GM19328 (cell line): ENCODE data around the gene KCTD11.

Experiments used
- ATAC-seq: cut with Tn5 transposase; IDR thresholded peaks from one replicate; pipeline ENCODE4 v1.9.1; 2021; ENCODE audit warnings: mild to moderate bottlenecking, moderate library complexity; ENCODE audit not compliant: unreplicated experiment

The KCTD11 gene

GRCh38 chr17:7351665-7352502 lies at the start of gene KCTD11:
Gene KCTD11 (plus strand): TSS chr17:7352162.
- ATAC-seq = no peak

DNA sequence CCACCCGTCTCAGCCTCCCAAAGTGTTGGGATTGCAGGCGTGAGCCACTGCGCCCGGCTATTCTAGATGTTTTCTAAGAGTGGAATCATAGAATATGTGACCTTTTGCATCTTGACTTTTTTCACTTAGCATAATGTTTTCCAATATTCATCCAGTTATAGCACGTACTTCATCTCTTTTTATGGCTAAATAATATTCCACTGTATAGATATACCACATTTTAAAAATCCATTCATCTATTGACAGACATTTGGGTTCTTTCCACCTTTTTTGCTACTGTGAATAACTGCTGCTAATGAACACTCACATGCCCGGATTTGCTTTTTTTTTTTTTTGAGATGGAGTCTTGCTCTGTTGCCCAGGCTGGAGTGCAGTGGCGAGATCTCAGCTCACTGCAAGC lies 47.8 kb upstream of the KCTD11 start:
- no peak for ATAC-seq

DNA sequence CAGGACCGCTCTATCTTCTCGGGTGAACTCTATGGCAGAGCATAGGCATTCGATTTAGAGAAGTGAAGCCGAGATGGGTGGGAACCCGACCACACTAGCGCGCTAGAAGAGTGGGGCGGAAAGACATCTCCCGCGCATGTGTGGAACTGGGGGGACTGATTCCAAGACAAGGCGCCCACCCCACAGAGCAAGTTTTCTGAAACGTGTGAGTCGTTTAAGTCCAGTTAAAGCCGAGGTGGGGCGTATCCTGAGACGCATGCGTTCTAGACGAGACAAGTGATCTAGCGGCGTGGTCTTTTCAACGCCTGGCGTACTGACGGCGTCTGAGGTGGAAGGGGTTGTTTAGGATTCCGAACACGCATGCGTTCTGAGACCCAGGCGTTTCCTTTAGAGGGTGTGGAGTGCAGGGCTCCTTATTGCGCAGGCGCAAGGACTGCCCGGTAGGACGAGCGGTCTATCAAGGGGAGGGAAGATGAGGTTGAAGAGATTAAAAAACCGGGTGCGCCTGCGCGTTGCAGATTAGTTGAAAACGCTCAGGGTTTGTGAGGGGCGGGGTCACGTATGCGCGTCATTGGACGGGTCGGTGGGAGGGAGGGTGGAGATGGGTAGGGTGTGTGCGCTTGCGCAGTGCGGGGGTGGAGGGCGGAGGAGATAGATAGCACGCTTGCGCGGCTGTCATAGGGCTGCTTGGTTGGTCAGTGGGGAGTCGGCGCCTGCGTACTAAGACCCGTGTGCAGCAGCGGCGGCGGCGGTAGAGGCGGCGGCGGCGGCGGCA lies 44.9 kb upstream of the KCTD11 start, which contains the start of gene EIF5A:
EIF5A (plus strand) TSS at position 718 of the 775 bp plus-strand sequence. CDS start 2,008 bp downstream, outside the sequence.
- ATAC-seq = peak; percentile 72

DNA sequence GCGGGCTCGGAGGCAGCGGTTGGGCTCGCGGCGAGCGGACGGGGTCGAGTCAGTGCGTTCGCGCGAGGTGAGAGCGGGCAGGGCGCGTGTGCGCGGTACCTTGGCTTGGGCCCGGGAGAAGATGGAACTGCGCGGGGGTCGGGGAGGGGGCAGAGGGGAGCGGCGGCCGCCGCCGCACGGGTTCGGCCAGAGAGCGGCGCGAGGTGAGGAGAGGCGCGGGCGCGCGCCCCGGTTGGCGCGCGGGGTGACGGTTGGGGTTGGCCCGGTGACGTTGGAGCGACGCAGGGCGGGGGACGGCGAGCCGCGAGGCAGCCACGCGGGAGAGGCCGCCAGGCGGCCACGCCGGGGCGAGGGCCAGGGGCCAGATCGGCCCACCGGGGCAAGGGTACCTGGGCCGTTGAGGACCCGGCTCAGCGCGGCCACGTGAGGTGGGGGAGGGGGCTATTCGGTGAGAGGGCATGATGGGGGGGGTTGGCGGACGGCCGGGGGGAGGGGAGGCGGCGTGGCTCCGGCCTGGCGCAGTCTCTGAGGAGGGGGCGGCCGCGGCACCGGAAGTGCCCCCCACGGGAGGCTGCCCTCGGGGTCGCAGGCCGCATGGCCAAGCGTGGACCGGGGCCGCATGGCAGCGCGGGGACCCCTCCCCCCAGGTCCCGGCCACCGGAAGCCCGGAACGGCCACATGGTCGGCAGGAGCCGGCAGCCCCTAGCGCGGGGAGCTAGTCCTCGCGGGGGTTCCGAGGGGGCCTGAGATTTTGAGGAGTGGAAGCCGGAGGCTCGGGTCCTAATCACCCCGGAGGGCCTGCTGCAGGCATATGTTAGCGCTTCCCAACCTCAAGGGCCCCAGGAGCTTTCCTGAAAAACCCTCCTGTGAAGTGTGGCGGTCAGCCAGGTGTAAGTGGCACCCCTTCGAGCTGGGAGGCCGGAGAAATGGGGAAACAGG lies 44.0 kb upstream of the KCTD11 start:
- no peak for ATAC-seq

GRCh38 chr17:7308625-7309433 lies 43.1 kb upstream of the KCTD11 start:
- ATAC-seq = no peak

- ATAC-seq = no peak
These were observed 42.3 kb upstream of the KCTD11 start for GRCh38 chr17:7309628-7310027.

GRCh38 chr17:7311110-7311705 lies 40.8 kb upstream of the KCTD11 start:
- no peak for ATAC-seq

DNA sequence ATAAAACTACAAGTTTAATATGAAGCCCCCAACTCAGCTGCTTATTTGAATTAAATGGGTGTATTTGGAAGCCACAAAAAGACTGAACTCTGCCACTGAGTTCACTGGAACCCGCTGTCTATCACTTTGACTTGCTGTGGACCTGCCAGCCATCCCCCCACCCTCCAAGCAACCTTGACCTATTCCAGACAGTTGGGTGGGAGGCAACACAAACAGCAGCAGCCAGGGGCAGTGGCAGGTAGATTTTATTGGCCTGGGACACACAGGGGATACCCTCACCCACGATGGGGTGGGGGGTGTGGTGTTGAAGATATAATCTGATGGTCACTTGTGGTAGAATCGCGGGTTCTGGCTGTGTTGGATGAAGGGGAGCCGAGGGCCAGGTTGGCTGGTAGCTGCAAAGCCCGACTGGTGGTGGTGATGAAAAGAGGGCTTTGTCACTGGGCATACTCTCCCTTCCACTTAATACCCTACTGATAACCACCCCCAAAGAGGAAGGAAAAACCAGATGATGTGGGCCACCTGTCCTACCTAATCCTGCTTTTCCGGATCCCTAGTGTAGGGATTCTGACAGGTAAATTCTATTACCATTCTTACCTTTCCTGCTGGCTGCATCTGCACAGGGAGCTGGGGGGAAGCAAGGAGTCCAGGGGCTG lies 39.4 kb upstream of the KCTD11 start:
- no peak for ATAC-seq

DNA sequence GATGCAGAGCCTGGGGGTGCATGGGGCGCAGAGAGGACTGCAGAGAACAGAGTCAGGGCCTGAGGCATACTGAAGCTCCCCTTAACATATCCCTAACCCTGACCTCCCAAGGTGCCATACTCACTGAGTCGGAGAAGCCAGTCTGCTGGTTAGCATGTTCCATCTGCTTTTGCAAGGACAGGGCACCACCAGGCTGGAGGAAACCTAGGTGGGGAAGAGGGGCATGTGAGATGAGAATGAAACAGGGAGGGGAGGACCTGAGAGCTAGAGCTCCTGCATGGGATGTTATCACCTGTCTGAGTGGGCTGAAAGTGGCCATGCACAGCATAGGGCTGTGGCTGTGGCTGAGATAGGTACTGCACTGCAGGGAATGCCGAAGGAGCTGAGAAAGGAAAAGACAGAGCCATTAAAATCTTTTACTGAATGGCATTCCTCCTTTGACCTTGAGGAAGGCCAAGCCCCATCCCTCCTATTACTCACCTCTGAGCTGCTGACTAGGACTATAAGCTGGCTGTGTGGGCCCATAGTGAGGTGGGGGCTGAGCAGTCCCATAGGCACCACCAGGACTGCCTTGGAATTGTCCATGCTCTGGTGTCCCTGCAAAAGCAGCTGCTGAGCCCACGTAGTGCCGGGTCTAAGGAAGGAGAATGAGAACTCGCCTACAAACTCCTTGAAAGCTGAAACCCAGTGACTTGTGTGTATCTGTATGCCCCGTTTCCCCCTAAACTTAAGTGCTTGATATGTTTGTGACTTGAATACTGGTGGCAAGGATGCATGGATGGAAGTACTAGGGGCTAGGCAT lies 38.7 kb upstream of the KCTD11 start:
- ATAC-seq = no peak

DNA sequence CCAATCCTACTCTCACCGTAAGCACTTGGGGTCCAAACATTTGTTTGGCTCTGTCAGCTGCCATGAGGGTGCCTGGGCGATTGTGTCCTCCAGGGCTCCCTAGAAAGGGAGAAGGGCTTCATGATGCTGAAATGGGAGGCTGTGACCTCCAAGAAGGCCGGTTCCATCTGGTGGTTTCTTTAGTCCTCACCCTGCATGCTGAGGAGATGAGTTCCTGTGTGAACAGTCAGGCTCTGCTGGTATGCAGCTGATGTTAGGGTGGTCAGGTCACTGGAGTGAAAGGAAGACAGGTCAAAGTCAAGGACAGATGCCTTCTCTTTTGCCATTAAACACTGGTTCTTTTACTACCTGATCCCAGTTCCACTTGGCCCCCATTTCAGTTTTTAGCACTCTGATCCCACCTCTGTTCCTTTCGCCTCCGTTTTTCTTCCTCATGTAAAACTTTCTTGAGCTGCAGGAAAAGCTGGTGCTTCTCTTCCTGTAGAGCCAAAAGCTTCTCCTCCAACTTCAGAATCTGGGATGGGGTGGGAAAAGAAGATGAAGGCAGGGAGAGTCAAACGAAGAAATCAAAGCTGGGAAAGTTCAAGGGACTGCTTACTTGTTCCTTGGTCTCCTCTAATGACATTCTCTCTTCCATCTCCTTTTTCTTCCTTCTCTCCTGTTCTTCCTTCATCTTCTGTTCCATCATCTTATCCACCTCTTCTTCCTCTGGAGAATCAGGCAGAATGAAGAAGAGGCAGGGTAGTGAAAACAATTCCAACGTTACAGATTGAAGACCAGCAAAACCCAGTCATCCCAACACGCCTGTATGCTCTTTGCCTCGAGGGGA lies 37.9 kb upstream of the KCTD11 start:
- no peak for ATAC-seq

GRCh38 chr17:7314719-7315569 lies 37.0 kb upstream of the KCTD11 start, which contains the start of gene GPS2:
Gene GPS2 (minus strand): TSS chr17:7315360. CDS start chr17:7315052, 308 bp downstream.
- peak; percentile 64 for ATAC-seq

DNA sequence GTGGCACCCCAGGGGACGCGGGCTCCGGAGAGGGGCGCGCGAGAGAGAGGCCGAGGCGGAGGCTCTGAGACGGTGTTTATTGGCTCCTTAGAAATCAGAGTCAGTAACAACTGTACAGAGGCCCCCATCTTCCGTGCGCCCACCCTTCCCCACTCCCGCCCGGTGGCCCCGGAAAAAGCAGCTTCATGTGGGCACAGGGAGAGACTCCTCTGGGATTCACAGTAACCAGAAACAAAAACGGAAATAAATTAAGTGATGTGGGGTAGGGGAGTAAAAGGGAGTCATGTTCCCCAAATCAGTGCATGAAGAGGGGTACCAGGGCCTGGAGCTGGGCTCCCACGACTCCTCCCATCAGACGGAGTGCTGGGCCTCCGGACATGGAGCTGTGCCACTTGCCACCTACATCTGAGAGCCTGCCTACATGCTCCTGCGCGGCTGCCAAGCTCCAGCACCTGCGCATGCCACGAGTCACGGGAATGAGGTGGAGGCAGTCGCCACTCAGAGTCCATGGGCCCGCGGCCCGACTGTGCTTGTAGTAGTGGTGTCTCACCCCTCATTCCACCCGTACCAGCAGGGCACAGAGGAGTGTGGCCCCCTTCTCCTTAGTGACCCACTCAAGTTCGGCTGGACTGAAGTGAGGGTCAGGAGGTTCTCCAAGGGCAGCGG lies 36.3 kb upstream of the KCTD11 start:
- no peak for ATAC-seq

DNA sequence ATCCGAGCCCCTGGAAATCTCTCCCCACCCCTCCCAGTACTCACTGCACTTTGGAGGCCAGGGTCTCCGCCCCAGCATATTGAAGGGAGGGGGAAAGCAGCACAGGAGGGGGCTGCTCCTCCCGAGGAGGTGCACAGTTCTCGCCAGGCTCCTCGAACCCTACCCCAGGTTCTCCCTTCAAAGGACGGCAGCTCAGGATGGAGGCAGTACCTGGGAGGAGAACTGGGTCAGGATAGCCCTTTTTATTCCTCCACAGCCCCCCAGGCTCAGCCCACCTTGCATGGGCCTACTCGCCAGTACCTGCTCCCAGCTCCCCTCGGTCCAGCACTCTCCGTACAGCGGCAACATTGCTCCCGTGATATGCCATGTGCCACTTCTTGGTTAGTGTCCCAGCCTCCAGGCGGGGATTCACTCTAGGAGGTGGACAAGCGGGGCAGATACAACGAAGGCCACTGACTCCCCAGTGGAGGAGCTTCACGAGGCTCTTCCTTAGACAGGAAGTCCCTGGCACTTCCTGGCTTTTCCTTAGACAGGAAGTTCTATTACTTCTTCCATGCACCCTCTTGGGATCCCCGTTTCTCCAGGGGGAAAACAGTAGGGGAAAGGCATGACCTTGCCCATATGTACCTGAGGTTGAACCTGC lies 34.7 kb upstream of the KCTD11 start:
- no peak for ATAC-seq

DNA sequence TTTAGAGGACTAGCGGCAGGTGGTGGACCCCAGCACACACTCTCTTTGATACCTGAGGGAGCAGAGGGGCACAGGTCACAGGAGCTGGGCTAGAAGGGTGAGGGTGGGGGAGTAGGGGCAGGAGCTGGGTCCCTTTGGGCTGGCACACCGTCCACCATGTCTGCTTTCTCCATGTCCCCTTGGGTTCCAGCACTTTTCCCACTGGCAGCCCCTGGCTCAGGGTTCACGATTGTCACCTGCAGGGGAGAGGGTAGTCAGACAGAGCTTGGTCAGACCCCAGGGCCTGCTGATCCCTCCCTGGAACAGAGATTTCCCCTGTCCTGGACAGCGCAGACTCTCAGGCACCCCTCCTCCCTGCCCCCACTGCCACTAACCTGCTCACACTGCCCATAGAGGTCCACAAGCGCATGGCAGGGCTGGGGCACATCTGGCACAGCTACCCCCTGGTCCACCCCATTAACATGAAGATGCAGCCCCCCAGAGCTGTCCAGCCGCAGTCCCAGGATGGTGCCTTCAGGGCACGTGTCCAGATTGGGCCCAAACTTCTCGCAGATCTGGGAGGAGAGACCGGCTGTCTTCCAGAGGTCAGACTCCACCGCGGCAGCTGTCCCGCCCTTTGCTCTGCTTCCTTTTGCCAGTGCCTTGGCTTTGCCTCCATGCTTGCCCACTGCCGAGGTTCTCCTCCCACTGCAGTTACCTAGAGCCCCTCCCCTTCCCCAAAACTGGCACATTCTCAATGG lies 33.7 kb upstream of the KCTD11 start:
- no peak for ATAC-seq

DNA sequence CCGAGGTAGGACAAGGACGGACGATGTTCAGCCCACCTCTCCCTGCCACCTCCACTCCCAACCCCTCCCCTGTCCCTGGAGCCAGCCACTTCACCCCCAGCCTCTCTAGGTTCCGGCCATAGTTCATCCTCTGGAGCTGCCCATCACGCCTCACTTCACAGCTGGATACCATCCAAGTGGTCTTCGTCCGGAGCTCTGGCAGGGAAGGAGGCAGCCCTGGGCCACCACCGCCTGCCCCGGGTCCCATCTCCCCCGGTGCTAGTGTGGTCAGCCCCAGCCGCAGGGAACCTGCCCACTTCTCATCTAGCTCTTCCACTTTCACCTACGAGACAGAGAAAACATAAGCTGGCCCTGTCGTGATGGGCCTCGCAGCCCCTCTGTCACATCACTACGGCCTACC lies 30.5 kb upstream of the KCTD11 start:
- ATAC-seq = no peak
